Neural progenitor cell (in vitro differentiated cells): Measurements from ENCODE around the gene CD81. TPM values are rescaled to one million over a fixed set of nuclear protein-coding genes. Genes with fewer than 3 reads are reported as not detected.

Experiments
- DNase-seq: peaks from one replicate; pipeline ENCODE4 v3.0.0-alpha.2; 2016; ENCODE audit warnings: low spot score
- H2AFZ ChIP-seq: fragments of 200-600 bp; sonication (generic); replicated peaks from 2 replicates; pipeline ENCODE4 v1.6.1; 2016; ENCODE audit warnings: antibody characterized with exemption
- H3F3A ChIP-seq: fragments of 200-600 bp; sonication (generic); 2 replicates; pipeline ENCODE4 v1.6.1; 2016; ENCODE audit warnings: antibody characterized with exemption, low read depth
- H3K27ac ChIP-seq: fragments of 200-600 bp; sonication (generic); 2 replicates; pipeline ENCODE4 v1.5.1; 2016; ENCODE audit warnings: mild to moderate bottlenecking
- H3K27me3 ChIP-seq: fragments of 200-600 bp; sonication (generic); 2 replicates; pipeline ENCODE4 v1.6.1; 2016; ENCODE audit warnings: mild to moderate bottlenecking, moderate library complexity
- H3K36me3 ChIP-seq: fragments of 200-600 bp; sonication (generic); 2 replicates; pipeline ENCODE4 v1.5.1; 2016
- H3K4me1 ChIP-seq: fragments of 200-600 bp; sonication (generic); 2 replicates; pipeline ENCODE4 v1.6.1; 2016; ENCODE audit warnings: mixed run types
- H3K4me2 ChIP-seq: fragments of 200-600 bp; sonication (generic); 2 replicates; pipeline ENCODE4 v1.6.1; 2016
- H3K4me3 ChIP-seq: fragments of 200-600 bp; sonication (generic); 2 replicates; pipeline ENCODE4 v1.5.1; 2016
- H3K79me2 ChIP-seq: fragments of 200-600 bp; sonication (generic); 2 replicates; pipeline ENCODE4 v1.6.1; 2016; ENCODE audit warnings: low read depth
- H3K9ac ChIP-seq: fragments of 200-600 bp; sonication (generic); 2 replicates; pipeline ENCODE4 v1.6.1; 2016
- H3K9me3 ChIP-seq: fragments of 200-600 bp; sonication (generic); 2 replicates; pipeline ENCODE4 v1.5.1; 2016; ENCODE audit warnings: low read depth
- H4K20me1 ChIP-seq: fragments of 200-600 bp; sonication (generic); 2 replicates; pipeline ENCODE4 v1.6.1; 2016; ENCODE audit warnings: low read depth
- H3K27ac Mint-ChIP-seq: 3 replicates; pipeline ENCODE4 v1.8.0; 2021; ENCODE audit warnings: mixed read lengths
- H3K27me3 Mint-ChIP-seq: 2 replicates; pipeline ENCODE4 v1.8.0; 2022; ENCODE audit warnings: low read depth, mild to moderate bottlenecking, inconsistent platforms, moderate library complexity, mixed read lengths; ENCODE audit not compliant: insufficient read depth
- H3K36me3 Mint-ChIP-seq: 3 replicates; pipeline ENCODE4 v1.8.0; 2021; ENCODE audit warnings: mixed read lengths
- H3K4me1 Mint-ChIP-seq: 3 replicates; pipeline ENCODE4 v1.8.0; 2021; ENCODE audit warnings: mixed read lengths
- H3K4me3 Mint-ChIP-seq: 3 replicates; pipeline ENCODE4 v1.8.0; 2021; ENCODE audit warnings: mild to moderate bottlenecking, moderate library complexity, mixed read lengths
- H3K9me3 Mint-ChIP-seq: 3 replicates; pipeline ENCODE4 v1.8.0; 2020; ENCODE audit warnings: mixed read lengths
- EZH2 ChIP-seq: fragments of 200-600 bp; sonication (generic); IDR thresholded peaks from 2 replicates; pipeline ENCODE4 v1.6.1; 2017; ENCODE audit warnings: antibody characterized with exemption, mild to moderate bottlenecking, moderate library complexity
- EZH2phosphoT487 ChIP-seq: fragments of 200-600 bp; sonication (generic); IDR thresholded peaks from 2 replicates; pipeline ENCODE4 v1.6.1; 2017; ENCODE audit warnings: antibody characterized with exemption
- total RNA-seq: library from RNA; depleted of rRNA; stranded (reverse); fragments of >200 nt; gene quantifications from 2 replicates; pipeline ENCODE4 v1.2.3, GENCODE V29; 2015; ENCODE audit warnings: low replicate concordance
- TF ChIP-seq, protein P1 (sequence below): fragments of 200-600 bp; sonication (generic); IDR thresholded peaks from 2 replicates; pipeline ENCODE4 v1.5.1; 2017; ENCODE audit warnings: antibody characterized with exemption, mild to moderate bottlenecking

CD81 gene
- total RNA-seq, 1 donor from 2014 or later: 87.6 TPM

DNA sequence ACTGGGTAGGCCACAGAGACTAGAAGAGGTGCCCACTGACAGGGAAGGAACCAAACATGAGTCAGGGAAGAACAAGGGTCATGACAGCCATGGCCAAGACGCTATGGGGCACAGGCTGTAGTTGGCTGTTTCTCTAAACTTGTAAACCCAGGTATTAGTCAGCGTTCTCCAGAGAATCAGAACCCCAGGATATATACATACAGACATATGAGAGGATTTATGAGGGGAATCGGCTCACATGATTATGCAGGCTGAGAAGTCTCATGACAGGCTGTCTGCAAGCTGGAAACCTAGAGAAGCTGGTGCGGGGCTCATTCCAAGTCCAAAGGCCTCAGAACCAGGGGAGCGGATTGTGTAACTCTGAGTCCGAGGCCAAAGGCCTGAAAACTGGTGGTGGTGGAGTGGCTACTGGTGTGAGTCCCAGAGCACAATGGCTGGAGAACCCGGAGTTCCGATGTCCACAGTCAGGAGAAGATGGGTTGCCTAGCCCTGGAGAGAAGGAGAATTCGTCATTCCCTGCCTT lies 29.7 kb upstream of the CD81 start:
- Histone ChIP-seq H3K79me2 (no peaks in the 10 kb centered on the region), H3K4me2 (no peak overlapping the region), H3K27me3 (no peaks in the 10 kb centered on the region), H3F3A (no peaks in the 10 kb centered on the region), H3K4me3 (no peak overlapping the region), H3K36me3 (no peaks in the 10 kb centered on the region), H3K9ac (no peak overlapping the region), H3K9me3 (no peaks in the 10 kb centered on the region), H3K27ac (no peak overlapping the region), H2AFZ (no peak overlapping the region), H4K20me1 (no peaks in the 10 kb centered on the region), H3K4me1 (no peaks in the 10 kb centered on the region)
- H3K9me3 Mint-ChIP-seq: peaks cover 14% of the 10 kb centered on the region
- H3K27me3 Mint-ChIP-seq: peaks cover 15% of the 10 kb centered on the region
- no peak overlapping the region for H3K4me3 Mint-ChIP-seq
- TF ChIP-seq EZH2: no peak
- no peak for TF ChIP-seq EZH2phosphoT487
- TF ChIP-seq, protein P1, sequence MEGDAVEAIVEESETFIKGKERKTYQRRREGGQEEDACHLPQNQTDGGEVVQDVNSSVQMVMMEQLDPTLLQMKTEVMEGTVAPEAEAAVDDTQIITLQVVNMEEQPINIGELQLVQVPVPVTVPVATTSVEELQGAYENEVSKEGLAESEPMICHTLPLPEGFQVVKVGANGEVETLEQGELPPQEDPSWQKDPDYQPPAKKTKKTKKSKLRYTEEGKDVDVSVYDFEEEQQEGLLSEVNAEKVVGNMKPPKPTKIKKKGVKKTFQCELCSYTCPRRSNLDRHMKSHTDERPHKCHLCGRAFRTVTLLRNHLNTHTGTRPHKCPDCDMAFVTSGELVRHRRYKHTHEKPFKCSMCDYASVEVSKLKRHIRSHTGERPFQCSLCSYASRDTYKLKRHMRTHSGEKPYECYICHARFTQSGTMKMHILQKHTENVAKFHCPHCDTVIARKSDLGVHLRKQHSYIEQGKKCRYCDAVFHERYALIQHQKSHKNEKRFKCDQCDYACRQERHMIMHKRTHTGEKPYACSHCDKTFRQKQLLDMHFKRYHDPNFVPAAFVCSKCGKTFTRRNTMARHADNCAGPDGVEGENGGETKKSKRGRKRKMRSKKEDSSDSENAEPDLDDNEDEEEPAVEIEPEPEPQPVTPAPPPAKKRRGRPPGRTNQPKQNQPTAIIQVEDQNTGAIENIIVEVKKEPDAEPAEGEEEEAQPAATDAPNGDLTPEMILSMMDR: no peak
- DNase-seq: no peak
- no peaks in the 10 kb centered on the region for H3K36me3 Mint-ChIP-seq
- no peaks in the 10 kb centered on the region for H3K4me1 Mint-ChIP-seq
- no peak overlapping the region for H3K27ac Mint-ChIP-seq

DNA sequence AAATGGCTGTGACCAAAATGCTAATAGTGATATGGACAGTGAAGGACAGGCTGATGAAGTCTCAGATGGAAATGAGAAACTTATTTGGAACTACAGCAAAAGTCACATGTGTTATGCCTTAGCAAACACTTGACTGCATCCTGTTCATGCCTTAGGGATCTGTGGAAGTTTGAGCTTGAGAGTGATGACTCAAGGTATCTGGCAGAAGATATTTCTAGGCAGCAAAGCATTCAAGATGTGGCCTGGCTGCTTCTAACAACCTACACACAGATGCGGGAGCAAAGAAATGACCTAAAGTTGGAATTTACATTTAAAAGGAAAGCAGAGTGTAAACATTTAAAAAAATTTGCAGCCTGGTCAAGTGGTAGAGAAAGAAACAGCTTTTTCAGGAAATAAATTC lies 28.1 kb upstream of the CD81 start:
- H2AFZ ChIP-seq: no peak overlapping the region
- H3K36me3 Mint-ChIP-seq: no peaks in the 10 kb centered on the region
- no peaks in the 10 kb centered on the region for H3K79me2 ChIP-seq
- H3K4me1 ChIP-seq: no peaks in the 10 kb centered on the region
- H3K4me3 Mint-ChIP-seq: no peak overlapping the region
- no peak overlapping the region for H3K4me2 ChIP-seq
- H3K27me3 Mint-ChIP-seq: peaks cover 12% of the 10 kb centered on the region
- peaks cover 16% of the 10 kb centered on the region for H3K9me3 Mint-ChIP-seq
- H3K36me3 ChIP-seq: no peaks in the 10 kb centered on the region
- no peak for DNase-seq
- TF ChIP-seq EZH2phosphoT487 (no peak), EZH2 (no peak)
- TF ChIP-seq, protein P1: no peak
- no peaks in the 10 kb centered on the region for H3K9me3 ChIP-seq
- no peak overlapping the region for H3K27ac ChIP-seq
- no peaks in the 10 kb centered on the region for H3K27me3 ChIP-seq
- H3K4me1 Mint-ChIP-seq: no peaks in the 10 kb centered on the region
- H3F3A ChIP-seq: no peaks in the 10 kb centered on the region
- H4K20me1 ChIP-seq: no peaks in the 10 kb centered on the region
- H3K9ac ChIP-seq: no peak overlapping the region
- no peak overlapping the region for H3K27ac Mint-ChIP-seq
- H3K4me3 ChIP-seq: no peak overlapping the region

DNA sequence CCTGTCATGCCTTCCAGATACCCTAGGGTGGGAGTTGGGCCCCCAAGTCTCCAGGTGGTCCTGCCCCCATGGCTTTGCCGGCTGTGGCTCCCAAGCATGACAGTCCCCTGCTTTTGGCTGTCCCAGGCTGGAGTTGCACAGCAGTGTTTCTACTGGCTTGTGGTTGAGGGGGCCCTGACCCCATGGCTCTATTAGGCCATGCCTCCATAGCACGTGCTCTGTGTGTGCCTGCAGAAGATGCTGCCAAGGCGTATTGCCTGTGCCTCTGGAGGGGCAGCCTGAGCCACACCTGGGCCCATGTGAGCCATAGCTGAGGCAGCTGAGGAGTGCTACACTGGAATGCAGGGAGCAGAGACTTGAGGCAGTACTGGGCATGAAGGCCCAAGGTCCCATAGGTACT lies 25.4 kb upstream of the CD81 start:
- no peaks in the 10 kb centered on the region for H3K36me3 Mint-ChIP-seq
- H3K4me3 Mint-ChIP-seq: no peak overlapping the region
- DNase-seq: no peak

More for the DNA sequence above, 25.4 kb upstream of the CD81 start:
- Histone ChIP-seq H3K27me3 (no peaks in the 10 kb centered on the region), H3F3A (no peaks in the 10 kb centered on the region), H3K27ac (no peak overlapping the region), H2AFZ (no peak overlapping the region), H4K20me1 (no peaks in the 10 kb centered on the region), H3K4me3 (no peak overlapping the region), H3K9me3 (no peaks in the 10 kb centered on the region), H3K4me2 (no peak overlapping the region), H3K79me2 (no peaks in the 10 kb centered on the region), H3K9ac (no peak overlapping the region), H3K4me1 (no peaks in the 10 kb centered on the region), H3K36me3 (no peaks in the 10 kb centered on the region)
- TF ChIP-seq EZH2 (no peak), EZH2phosphoT487 (no peak)
- TF ChIP-seq, protein P1: no peak
- H3K27ac Mint-ChIP-seq: no peak overlapping the region
- no peaks in the 10 kb centered on the region for H3K4me1 Mint-ChIP-seq
- peaks cover 16% of the 10 kb centered on the region for H3K9me3 Mint-ChIP-seq
- peaks cover 12% of the 10 kb centered on the region for H3K27me3 Mint-ChIP-seq
